NK-92 treated with Interleukin-12 subunit alpha and Interleukin-12 subunit beta, amount 100 ng/mL, for 24 hours (cell line): Measurements from ENCODE around the gene SLC51B.
"Not testable (repeated sequence)": the region's sequence is repeated elsewhere in the genome, so short reads cannot be mapped to it uniquely, and the experiment has no call there.

Source experiments
- DNase-seq: peaks from one replicate; lab custom pipeline; 2025; lab: John Stamatoyannopoulos, UW

SLC51B gene

GRCh38 chr15:65099801-65100200, 54.6 kb downstream of the SLC51B start:
- DNase-seq, result not testable (repeated sequence)

DNA sequence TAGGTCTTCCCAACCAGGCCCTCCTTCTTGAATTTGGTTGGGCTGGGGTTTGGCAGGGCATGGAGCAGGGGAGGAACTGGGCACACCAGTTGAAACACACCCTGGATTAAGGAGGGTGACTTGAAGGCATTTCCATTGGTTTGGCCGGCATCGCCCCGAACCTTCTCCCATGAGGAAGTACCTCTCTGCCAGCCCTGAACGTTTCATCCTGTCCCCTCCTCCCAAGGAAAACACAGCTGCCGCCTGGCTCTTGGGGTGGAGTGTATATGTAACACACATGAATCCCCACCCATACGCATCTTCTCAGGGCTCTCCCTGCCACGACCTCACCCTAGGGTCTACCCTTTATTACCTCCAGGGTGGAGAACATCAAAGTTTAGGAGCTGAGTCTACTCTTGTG, 55.3 kb downstream of the SLC51B start:
- DNase-seq, result no peak

DNA sequence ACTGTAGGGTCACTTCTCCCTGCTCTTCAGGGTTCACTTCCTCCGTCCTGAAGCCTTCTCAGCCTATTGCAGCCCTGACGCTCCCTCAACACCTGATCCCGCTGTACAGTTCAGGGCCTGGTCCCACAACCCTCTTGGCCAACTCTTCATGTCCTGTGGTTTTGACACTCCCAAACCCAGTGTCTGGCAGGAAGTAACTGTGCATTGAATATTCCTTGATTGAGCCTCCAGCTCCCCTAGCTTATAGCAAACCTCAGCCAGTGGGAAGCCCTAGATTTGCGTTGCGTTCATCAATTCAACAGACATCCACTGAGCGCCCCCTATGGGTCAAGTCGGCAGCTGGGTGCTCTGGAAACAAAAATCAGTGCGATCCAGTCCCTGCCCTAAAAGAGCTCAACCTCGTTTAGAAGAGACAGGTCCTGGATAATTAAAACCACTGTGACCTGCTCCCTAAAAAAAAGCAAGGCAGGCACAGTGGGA, 56.3 kb downstream of the SLC51B start:
- DNase-seq, result peak; percentile 5

DNA sequence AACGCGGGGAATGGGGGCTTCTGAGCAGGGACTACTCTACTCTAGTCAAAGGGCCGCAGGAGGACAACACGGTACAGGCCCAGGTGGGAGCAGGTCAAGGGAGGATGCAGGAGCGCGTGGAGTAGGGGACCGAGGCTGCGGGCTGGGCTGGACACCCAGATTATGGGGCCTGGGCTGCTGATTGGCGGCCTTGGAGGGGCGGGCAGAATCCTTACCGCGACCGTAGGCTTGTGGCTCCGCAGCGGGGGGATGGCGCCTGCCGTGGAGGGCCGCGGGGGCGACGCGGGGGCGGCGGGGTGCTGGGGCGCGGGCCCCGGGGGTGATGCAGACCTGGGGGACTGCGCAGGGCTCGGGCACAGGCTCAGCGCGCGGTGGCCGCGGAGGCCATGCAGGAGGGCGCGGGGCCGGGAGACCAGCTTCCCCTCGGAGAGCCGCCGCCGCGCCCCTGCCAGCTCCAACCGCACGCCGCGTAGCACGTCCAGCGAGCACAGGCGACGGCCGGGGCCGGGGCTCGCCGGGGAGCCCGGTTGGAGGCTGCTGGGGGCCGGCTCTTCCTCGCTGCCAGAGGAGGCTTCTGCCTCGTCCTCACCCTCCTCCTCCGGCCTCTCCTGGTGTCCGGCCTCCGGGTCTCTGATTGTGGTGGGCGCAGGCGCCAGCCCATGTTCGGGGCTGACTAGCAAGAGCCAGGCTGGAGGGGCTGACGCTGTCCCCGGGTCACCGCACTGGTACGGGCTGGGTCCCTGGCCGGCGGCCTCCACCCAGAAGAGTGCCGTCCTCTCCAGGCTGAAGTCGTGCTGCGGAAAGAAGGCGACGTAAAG, 56.9 kb downstream of the SLC51B start:
- DNase-seq, result no peak

GRCh38 chr15:65102912-65103311, 57.7 kb downstream of the SLC51B start:
- no peak for DNase-seq
